ENCODE data around the gene PRKCI. TPM values are rescaled to one million over a fixed set of nuclear protein-coding genes. Genes with fewer than 3 reads are reported as not detected.
A peak's percentile ranks its signal among the peaks of the same experiment; 100 is the strongest.

Gene PRKCI
- total RNA-seq, 1 donor, result 56.2 TPM

DNA sequence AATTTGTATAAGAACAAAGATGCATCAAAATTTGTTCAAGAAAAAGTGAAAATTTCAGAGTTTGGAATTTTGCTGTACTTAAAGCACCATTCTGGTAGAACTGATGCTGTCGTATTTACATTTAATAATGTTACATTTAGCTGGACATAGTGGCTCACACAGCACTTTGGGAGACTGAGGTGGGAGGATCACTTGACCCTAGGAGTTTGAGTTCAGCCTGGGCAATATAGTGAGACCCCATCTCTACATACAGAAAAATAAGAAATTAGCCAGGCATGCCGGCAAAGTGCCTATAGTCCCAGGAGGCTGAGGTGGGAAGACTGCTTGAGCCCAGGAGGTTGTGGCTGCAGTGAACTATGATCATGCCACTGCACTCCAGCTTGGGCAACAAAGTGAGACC, 83.8 kb downstream of the PRKCI start:
- H3K4me3 ChIP-seq (ENCODE audit: low read depth, low read length), result no peak overlapping the region
- DNase-seq (ENCODE audit: low read depth), result no peak
- no peak for TF ChIP-seq CTCF (IDR thresholded peaks at IDR 0.05; ENCODE audit: insufficient read depth, low read length)

DNA sequence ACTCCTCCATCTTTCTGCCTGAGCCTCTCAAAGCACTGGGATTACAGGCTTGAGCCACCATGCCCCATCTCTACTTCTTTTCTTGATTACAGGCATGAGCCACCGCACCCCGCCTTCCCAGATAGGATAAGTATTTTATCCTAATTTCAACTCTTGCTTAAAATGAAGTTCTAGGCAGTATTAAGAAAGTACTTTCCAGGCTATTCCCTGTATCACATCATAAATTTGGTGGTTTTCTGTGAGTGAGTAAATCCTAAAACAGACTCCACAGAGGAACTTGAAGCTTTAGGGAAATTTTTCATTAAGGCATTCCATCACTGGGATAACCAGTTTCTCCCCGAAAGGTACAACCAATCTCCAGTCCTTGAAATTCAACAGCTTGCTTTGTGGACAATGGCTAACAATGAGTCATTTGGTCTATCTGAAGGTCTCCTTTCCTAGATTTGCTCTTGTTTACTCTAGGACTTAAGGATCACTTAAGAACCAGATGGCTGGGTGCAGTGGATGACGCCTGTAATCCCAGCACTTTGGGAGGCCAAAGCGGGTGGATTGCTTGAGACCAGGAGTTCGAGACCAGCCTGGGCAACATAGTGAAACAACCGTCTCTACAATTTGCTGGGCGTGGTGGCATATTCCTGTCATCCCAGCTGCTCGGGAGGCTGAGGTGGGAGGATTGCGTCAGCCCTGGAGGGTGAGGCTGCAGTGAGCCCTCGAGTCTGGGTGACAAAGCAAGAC, 85.6 kb downstream of the PRKCI start:
- no peak overlapping the region for H3K4me3 ChIP-seq (ENCODE audit: low read depth, low read length)
- no peak for TF ChIP-seq CTCF (IDR thresholded peaks at IDR 0.05; ENCODE audit: insufficient read depth, low read length)
- peak; percentile 49 for DNase-seq (ENCODE audit: low read depth)

DNA sequence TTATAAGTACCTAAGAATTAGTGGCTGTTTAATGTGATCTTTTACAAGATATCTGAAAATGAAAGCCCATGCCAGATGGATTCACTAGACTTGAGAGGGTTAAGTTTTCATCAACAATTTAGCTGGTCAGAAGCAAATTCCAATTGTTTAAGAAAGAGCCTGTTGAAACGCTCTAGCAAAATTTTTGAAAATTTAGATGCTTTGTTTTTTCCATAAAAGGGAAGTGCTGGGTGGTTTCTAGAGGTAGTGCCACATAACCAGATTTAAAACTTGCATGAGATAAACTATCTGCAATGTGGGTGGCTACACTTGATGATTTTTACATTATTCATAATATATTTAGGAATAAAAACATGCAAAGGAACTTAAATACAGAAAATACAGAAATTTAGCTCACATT, 86.8 kb downstream of the PRKCI start:
- no peak overlapping the region for H3K4me3 ChIP-seq (ENCODE audit: low read depth, low read length)
- no peak for DNase-seq (ENCODE audit: low read depth)

GRCh38 chr3:170317954-170318353, 95.7 kb downstream of the PRKCI start:
- no peak for DNase-seq (ENCODE audit: low read depth)
- H3K4me3 ChIP-seq (ENCODE audit: low read depth, low read length), result no peak overlapping the region
- TF ChIP-seq CTCF (IDR thresholded peaks at IDR 0.05; ENCODE audit: insufficient read depth, low read length), result no peak

More for the DNA sequence above, 86.8 kb downstream of the PRKCI start:
- TF ChIP-seq CTCF (IDR thresholded peaks at IDR 0.05; ENCODE audit: insufficient read depth, low read length), result no peak

- H3K4me3 ChIP-seq (ENCODE audit: low read depth, low read length), result no peak overlapping the region
- no peak for TF ChIP-seq CTCF (IDR thresholded peaks at IDR 0.05; ENCODE audit: insufficient read depth, low read length)
- no peak for DNase-seq (ENCODE audit: low read depth)
Observed at GRCh38 chr3:170320461-170321121, 98.4 kb downstream of the PRKCI start.

- no peak for TF ChIP-seq CTCF (IDR thresholded peaks at IDR 0.05; ENCODE audit: insufficient read depth, low read length)
- no peak for DNase-seq (ENCODE audit: low read depth)
Observed at GRCh38 chr3:170321321-170322034, 99.3 kb downstream of the PRKCI start.

More at GRCh38 chr3:170321321-170322034, 99.3 kb downstream of the PRKCI start:
- H3K4me3 ChIP-seq (ENCODE audit: low read depth, low read length), result no peak overlapping the region
